ENCODE measurements around the gene SLC22A1. TPM values are rescaled to one million over a fixed set of nuclear protein-coding genes. Genes with fewer than 3 reads are reported as not detected.

SLC22A1 gene
- total RNA-seq, 1 experiment from 2014 or later = 0.39 TPM

GRCh38 chr6:160203522-160203921 is 81.9 kb downstream of the SLC22A1 start:
- Histone ChIP-seq H3K14ac (ENCODE audit: insufficient read depth, low read length) (no peak overlapping the region), H3K56ac (ENCODE audit: insufficient read length, low read depth, low read length) (no peak overlapping the region), H2BK15ac (ENCODE audit: low read depth, low read length) (no peak overlapping the region), H3K27me3 (ENCODE audit: insufficient read depth, low read length) (no peaks in the 10 kb centered on the region), H3K4me1 (ENCODE audit: insufficient read depth, low read length) (no peaks in the 10 kb centered on the region), H3K9ac (ENCODE audit: extremely low read depth, insufficient read length, low read length) (no peak overlapping the region), H3K23me2 (ENCODE audit: insufficient read length, low read depth, low read length, poor library complexity, severe bottlenecking) (no peaks in the 10 kb centered on the region), H2BK12ac (ENCODE audit: insufficient read length, low read depth, low read length) (no peak overlapping the region), H3K79me1 (ENCODE audit: insufficient read depth, low read depth, low read length, poor library complexity, severe bottlenecking) (no peaks in the 10 kb centered on the region), H4K91ac (ENCODE audit: insufficient read length, low read depth, low read length) (no peak overlapping the region), H2BK5ac (ENCODE audit: insufficient read length, low read length) (no peak overlapping the region), H3K27ac (ENCODE audit: insufficient read length, low read depth, low read length) (no peak overlapping the region), H3K4me2 (ENCODE audit: insufficient read depth, insufficient read length, low read length) (no peak overlapping the region), H3K23ac (ENCODE audit: insufficient read length, low read depth, low read length) (no peak overlapping the region), H2AFZ (ENCODE audit: low read length) (no peak overlapping the region), H4K20me1 (ENCODE audit: control insufficient read depth, insufficient read depth, insufficient read length) (no peaks in the 10 kb centered on the region), H4K5ac (ENCODE audit: insufficient read length, low read depth, low read length) (no peak overlapping the region), H4K8ac (replicated peaks; ENCODE audit: insufficient read length, low read depth, low read length) (no peak overlapping the region), H2BK20ac (ENCODE audit: low read depth, low read length, poor library complexity, severe bottlenecking) (no peak overlapping the region), H3K18ac (ENCODE audit: insufficient read length, low read depth, low read length) (no peak overlapping the region), H3K4ac (ENCODE audit: low read depth, low read length) (no peak overlapping the region), H3K79me2 (ENCODE audit: insufficient read depth, low read length) (no peaks in the 10 kb centered on the region), H2AK5ac (ENCODE audit: insufficient read length, low read length) (no peak overlapping the region), H3K9me3 (ENCODE audit: control insufficient read depth, low read depth, low read length) (peaks cover 19% of the 10 kb centered on the region), H3T11ph (ENCODE audit: low read length) (no peak overlapping the region), H2BK120ac (ENCODE audit: low read depth, low read length, poor library complexity, severe bottlenecking) (no peak overlapping the region)
- no peak overlapping the region for H3K4me3 Mint-ChIP-seq
- H3K27ac Mint-ChIP-seq = no peak overlapping the region
- no peaks in the 10 kb centered on the region for H3K27me3 Mint-ChIP-seq (ENCODE audit: low read depth)
- no peak for DNase-seq
- no peak for TF ChIP-seq CTCF (conservative IDR thresholded peaks at IDR 0.05)
- H3K36me3 Mint-ChIP-seq (ENCODE audit: insufficient read depth in 1 of 3, low read depth in 3 of 3) = peaks cover 20 to 26% (median 24%) of the 10 kb centered on the region in 3 experiments
- peaks cover 3 to 6% of the 10 kb centered on the region in 2 experiments for H3K4me1 Mint-ChIP-seq
- H3K9me3 Mint-ChIP-seq = peaks cover 21 to 24% of the 10 kb centered on the region in 2 experiments

All from H9 (cell line).